Testis (tissue), 3 donors: ENCODE results near the gene TRPC4. TPM values are rescaled to one million over a fixed set of nuclear protein-coding genes. Genes with fewer than 3 reads are reported as not detected.

Source experiments
- DNase-seq: peaks from one replicate; pipeline ENCODE4 v3.0.0-alpha.2; 2019
- H3K27ac ChIP-seq, 2 donors: fragments of 200-600 bp; sonication (generic); one replicate each; pipeline ENCODE4 v1.5.1; 2019
- H3K27me3 ChIP-seq: fragments of 200-600 bp; sonication (generic); one replicate; pipeline ENCODE4 v1.5.1; 2019
- H3K36me3 ChIP-seq: fragments of 200-600 bp; sonication (generic); one replicate; pipeline ENCODE4 v1.5.1; 2017; ENCODE audit warnings: low read depth; ENCODE audit errors: missing control alignments
- H3K4me1 ChIP-seq: fragments of 200-600 bp; sonication (generic); one replicate; pipeline ENCODE4 v1.5.1; 2019
- H3K4me3 ChIP-seq, 2 donors: fragments of 200-600 bp; sonication (generic); one replicate each; pipeline ENCODE4 v1.5.1; 2017 to 2019
- H3K9me3 ChIP-seq: fragments of 200-600 bp; sonication (generic); one replicate; pipeline ENCODE4 v1.5.1; 2017
- POLR2A ChIP-seq: fragments of 450-650 bp; IDR thresholded peaks from one replicate; pipeline ENCODE4 v1.6.1; 2017; ENCODE audit warnings: antibody characterized with exemption, mild to moderate bottlenecking, moderate library complexity
- WGBS, 2 donors: methylation state at CpG; one replicate each; pipeline ENCODE4 v1.1.5; 2018; 5-methylcytosine and 5-hydroxymethylcytosine counted together
- intact Hi-C: fragments of 100-400 bp; cut with DNase I; formaldehyde crosslinking; loops from one replicate; pipeline ENCODE4 v1.15.1; 2023; ENCODE audit warnings: low total_unique reads
- polyA plus RNA-seq: library from polyadenylated mRNA; stranded (reverse); fragments of 350-450 nt; fragmentation: Illumina TruSeq; extraction: RNeasy Lipid Tissue Mini Kit (QIAGEN cat#74804); gene quantifications from one replicate; pipeline ENCODE4 v1.2.3, GENCODE V29; 2014; ENCODE audit warnings: low read depth, low replicate concordance; ENCODE audit not compliant: insufficient read depth
- total RNA-seq, 2 donors: library from RNA; depleted of rRNA; stranded (reverse); fragments of >200 nt; gene quantifications; one replicate each; pipeline ENCODE4 v1.2.3, GENCODE V29; 2016
- TF ChIP-seq, protein P1 (sequence below), 3 experiments: fragments of 450-650 bp in 2 of 3; fragments of 200-600 bp in 1 of 3; sonication (generic) in 1 of 3; IDR thresholded peaks; one replicate each; pipeline ENCODE4 v1.5.1; 2016 to 2019; ENCODE audit warnings: antibody characterized with exemption in 3 of 3, mild to moderate bottlenecking in 2 of 3, moderate library complexity in 1 of 3

The TRPC4 gene
- total and polyA plus RNA-seq, 3 donors from 2014 or later = 0.06 to 0.12 TPM; not detected in 1

DNA sequence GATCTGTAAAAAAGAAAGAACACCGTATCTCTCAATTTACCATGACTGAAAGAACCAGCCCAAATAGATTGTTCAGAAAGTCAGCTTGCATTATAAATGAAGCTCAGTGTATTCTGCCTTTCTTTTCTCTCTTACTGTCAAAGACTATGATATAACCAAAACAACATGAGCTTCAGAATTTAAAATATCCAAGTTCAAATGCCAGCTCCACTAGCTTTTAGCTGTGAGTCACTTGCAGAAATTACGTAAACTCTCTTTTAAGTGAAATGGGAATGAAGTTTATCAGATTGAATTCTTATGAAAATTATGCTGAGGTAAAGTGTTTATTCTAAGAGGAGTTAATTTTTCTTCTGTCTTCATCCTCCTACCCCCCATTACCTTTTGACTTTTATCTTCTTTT is 251.0 kb downstream of the TRPC4 start:
- TF ChIP-seq POLR2A = no peak
- TF ChIP-seq, protein P1, sequence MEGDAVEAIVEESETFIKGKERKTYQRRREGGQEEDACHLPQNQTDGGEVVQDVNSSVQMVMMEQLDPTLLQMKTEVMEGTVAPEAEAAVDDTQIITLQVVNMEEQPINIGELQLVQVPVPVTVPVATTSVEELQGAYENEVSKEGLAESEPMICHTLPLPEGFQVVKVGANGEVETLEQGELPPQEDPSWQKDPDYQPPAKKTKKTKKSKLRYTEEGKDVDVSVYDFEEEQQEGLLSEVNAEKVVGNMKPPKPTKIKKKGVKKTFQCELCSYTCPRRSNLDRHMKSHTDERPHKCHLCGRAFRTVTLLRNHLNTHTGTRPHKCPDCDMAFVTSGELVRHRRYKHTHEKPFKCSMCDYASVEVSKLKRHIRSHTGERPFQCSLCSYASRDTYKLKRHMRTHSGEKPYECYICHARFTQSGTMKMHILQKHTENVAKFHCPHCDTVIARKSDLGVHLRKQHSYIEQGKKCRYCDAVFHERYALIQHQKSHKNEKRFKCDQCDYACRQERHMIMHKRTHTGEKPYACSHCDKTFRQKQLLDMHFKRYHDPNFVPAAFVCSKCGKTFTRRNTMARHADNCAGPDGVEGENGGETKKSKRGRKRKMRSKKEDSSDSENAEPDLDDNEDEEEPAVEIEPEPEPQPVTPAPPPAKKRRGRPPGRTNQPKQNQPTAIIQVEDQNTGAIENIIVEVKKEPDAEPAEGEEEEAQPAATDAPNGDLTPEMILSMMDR (IDR thresholded peaks at IDR 0.05) = no peak
- H3K4me3 ChIP-seq = no peak overlapping the region
- no peaks in the 10 kb centered on the region for H3K4me1 ChIP-seq
- H3K27ac ChIP-seq = no peak overlapping the region
- intact Hi-C loops = no loop called here
- no peaks in the 10 kb centered on the region for H3K27me3 ChIP-seq
- 86 to 89% methylated on average over 2 of the region's 2 CpGs for WGBS, 2 donors
- H3K9me3 ChIP-seq = no peaks in the 10 kb centered on the region
- H3K36me3 ChIP-seq = no peaks in the 10 kb centered on the region
- no peak for DNase-seq

DNA sequence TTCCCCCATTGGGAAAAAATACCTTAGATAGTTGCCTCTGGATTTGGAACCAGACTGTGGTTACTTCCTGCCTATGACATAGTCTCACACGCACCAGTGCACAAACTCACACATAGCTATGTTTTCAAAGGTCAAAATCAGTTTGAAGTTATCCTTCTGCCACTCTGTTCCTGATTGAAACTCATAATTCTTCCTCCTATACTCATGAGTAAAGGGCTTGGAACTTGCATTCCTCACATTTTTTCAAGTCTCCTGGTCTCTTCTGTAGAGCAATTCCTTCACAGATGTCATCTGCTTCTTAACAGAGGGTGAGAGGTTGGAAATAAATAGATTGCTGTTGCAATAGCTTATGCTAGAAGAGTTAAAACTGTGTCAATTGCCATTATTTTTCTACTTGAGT is 252.4 kb downstream of the TRPC4 start:
- intact Hi-C loops = no loop called here
- H3K36me3 ChIP-seq = no peaks in the 10 kb centered on the region
- WGBS, 2 donors = 63 to 70% methylated on average over 1 of the region's 1 CpG
- no peak overlapping the region for H3K4me3 ChIP-seq
- H3K4me1 ChIP-seq = no peaks in the 10 kb centered on the region
- TF ChIP-seq POLR2A = no peak
- TF ChIP-seq, protein P1 (IDR thresholded peaks at IDR 0.05) = no peak
- DNase-seq = no peak
- no peaks in the 10 kb centered on the region for H3K27me3 ChIP-seq
- H3K9me3 ChIP-seq = no peaks in the 10 kb centered on the region
- no peak overlapping the region for H3K27ac ChIP-seq

DNA sequence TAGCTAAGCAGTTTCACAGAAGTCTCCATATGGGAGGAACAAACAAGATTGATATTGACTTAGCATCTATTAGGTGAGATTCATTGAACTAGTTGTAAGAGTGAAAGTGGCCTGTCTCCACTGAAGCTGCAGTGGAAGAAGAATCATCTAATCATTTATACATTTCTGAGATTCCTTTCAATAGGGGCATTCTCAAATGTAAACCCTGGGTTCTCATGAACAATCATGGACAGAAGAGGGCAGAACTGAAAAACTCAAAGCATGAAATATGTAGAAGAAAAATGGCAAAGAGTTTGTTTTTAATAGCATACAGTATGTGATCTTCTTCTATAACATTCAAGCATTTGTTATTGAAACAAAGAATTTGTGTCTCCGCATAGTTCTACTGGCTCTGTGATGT is 253.4 kb downstream of the TRPC4 start:
- Histone ChIP-seq H3K36me3 (no peaks in the 10 kb centered on the region), H3K27ac (no peak overlapping the region), H3K9me3 (no peaks in the 10 kb centered on the region), H3K27me3 (no peaks in the 10 kb centered on the region), H3K4me1 (no peaks in the 10 kb centered on the region), H3K4me3 (no peak overlapping the region)
- TF ChIP-seq, protein P1 (IDR thresholded peaks at IDR 0.05) = no peak
- TF ChIP-seq POLR2A = no peak
- intact Hi-C loops = no loop called here
- WGBS, 2 donors = 74 to 81% methylated on average over 1 of the region's 1 CpG
- no peak for DNase-seq

DNA sequence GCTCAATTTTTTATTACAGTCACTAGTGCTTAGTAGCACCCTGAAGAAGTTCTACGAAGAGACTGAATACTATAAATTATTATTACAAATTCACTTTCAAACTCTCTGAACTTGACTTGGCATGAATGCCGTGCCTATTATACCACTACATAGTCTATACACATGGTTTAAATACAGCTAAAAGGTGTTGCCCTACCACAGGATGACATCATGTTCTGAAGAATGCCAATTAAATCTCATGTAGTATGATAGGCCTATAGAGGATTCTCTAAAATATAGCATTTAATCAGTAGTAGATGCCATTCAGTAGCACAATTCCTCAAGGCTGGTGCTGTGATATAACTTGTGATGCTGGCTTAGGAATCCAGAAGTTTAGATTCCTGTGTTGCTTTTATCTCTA is 254.3 kb downstream of the TRPC4 start:
- Histone ChIP-seq H3K4me3 (no peak overlapping the region), H3K27ac (no peak overlapping the region), H3K27me3 (no peaks in the 10 kb centered on the region), H3K4me1 (no peaks in the 10 kb centered on the region), H3K36me3 (no peaks in the 10 kb centered on the region), H3K9me3 (no peaks in the 10 kb centered on the region)
- intact Hi-C loops = no loop called here
- DNase-seq = no peak
- WGBS, 2 donors = 69 to 92% methylated on average over 2 of the region's 2 CpGs
- TF ChIP-seq POLR2A = no peak
- TF ChIP-seq, protein P1 (IDR thresholded peaks at IDR 0.05) = no peak

GRCh38 chr13:37613638-37614037 is 255.9 kb downstream of the TRPC4 start:
- TF ChIP-seq POLR2A = no peak
- TF ChIP-seq, protein P1 (IDR thresholded peaks at IDR 0.05) = no peak
- Histone ChIP-seq H3K27ac (no peak overlapping the region), H3K27me3 (no peaks in the 10 kb centered on the region), H3K4me3 (no peak overlapping the region), H3K36me3 (no peaks in the 10 kb centered on the region), H3K9me3 (no peaks in the 10 kb centered on the region), H3K4me1 (no peaks in the 10 kb centered on the region)
- 71 to 82% methylated on average over 2 of the region's 2 CpGs for WGBS, 2 donors
- intact Hi-C loops = no loop called here
- no peak for DNase-seq
